Liver (tissue), 3 donors: ENCODE measurements around the gene STUM.

ENCODE experiments used
- ATF3 ChIP-seq: IDR thresholded peaks from 2 replicates; pipeline ENCODE4 v1.6.1; 2016; ENCODE audit warnings: antibody characterized with exemption
- EGR1 ChIP-seq, 2 donors: IDR thresholded peaks; 2 replicates each; pipeline ENCODE4 v1.6.1; 2016 to 2018; ENCODE audit warnings: antibody characterized with exemption in 2 of 2, low read depth in 2 of 2
- FOXA1 ChIP-seq: IDR thresholded peaks from 2 replicates; pipeline ENCODE4 v1.6.1; 2016; ENCODE audit warnings: antibody characterized with exemption
- FOXA2 ChIP-seq: IDR thresholded peaks from 2 replicates; pipeline ENCODE4 v1.6.1; 2016; ENCODE audit warnings: antibody characterized with exemption
- GABPA ChIP-seq, 2 donors: IDR thresholded peaks in 1 of 2; conservative IDR thresholded peaks in 1 of 2; 2 replicates each; pipeline ENCODE4 v1.6.1; 2016; ENCODE audit warnings: antibody characterized with exemption in 2 of 2, mild to moderate bottlenecking in 1 of 2, moderate library complexity in 1 of 2
- HNF4G ChIP-seq: IDR thresholded peaks from 2 replicates; pipeline ENCODE4 v1.6.1; 2016; ENCODE audit warnings: antibody characterized with exemption
- JUND ChIP-seq, 2 donors: IDR thresholded peaks; 2 replicates each; pipeline ENCODE4 v1.6.1; 2016; ENCODE audit warnings: antibody characterized with exemption in 2 of 2
- MAX ChIP-seq: IDR thresholded peaks from 2 replicates; pipeline ENCODE4 v1.6.1; 2016; ENCODE audit warnings: antibody characterized with exemption
- NR2F2 ChIP-seq: IDR thresholded peaks from 2 replicates; pipeline ENCODE4 v1.6.1; 2016; ENCODE audit warnings: antibody characterized with exemption
- RAD21 ChIP-seq, 2 donors: IDR thresholded peaks; 2 replicates each; pipeline ENCODE4 v1.6.1; 2016; ENCODE audit warnings: antibody characterized with exemption in 2 of 2, mild to moderate bottlenecking in 2 of 2
- REST ChIP-seq: IDR thresholded peaks from 2 replicates; pipeline ENCODE4 v1.6.1; 2016; ENCODE audit warnings: antibody characterized with exemption, mild to moderate bottlenecking
- TAF1 ChIP-seq: conservative IDR thresholded peaks from 2 replicates; pipeline ENCODE4 v1.6.1; 2016; ENCODE audit warnings: antibody characterized with exemption, mild to moderate bottlenecking
- TF ChIP-seq, protein P1 (sequence below): fragments of 150-350 bp; IDR thresholded peaks from 2 replicates; pipeline ENCODE4 v1.5.1; 2017; ENCODE audit warnings: improper control_type of control experiment, low read depth, low read length; ENCODE audit not compliant: missing input control
- TF ChIP-seq, protein P2 (sequence below): IDR thresholded peaks from 2 replicates; pipeline ENCODE4 v1.6.1; 2016; ENCODE audit warnings: antibody characterized with exemption
- donor health status: healthy.
- donor health status: healthy.

GRCh38 chr1:226597616-226598454 is 49.3 kb downstream of the STUM start:
- TF ChIP-seq, protein P1, sequence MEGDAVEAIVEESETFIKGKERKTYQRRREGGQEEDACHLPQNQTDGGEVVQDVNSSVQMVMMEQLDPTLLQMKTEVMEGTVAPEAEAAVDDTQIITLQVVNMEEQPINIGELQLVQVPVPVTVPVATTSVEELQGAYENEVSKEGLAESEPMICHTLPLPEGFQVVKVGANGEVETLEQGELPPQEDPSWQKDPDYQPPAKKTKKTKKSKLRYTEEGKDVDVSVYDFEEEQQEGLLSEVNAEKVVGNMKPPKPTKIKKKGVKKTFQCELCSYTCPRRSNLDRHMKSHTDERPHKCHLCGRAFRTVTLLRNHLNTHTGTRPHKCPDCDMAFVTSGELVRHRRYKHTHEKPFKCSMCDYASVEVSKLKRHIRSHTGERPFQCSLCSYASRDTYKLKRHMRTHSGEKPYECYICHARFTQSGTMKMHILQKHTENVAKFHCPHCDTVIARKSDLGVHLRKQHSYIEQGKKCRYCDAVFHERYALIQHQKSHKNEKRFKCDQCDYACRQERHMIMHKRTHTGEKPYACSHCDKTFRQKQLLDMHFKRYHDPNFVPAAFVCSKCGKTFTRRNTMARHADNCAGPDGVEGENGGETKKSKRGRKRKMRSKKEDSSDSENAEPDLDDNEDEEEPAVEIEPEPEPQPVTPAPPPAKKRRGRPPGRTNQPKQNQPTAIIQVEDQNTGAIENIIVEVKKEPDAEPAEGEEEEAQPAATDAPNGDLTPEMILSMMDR = no peak
- TF ChIP-seq GABPA (IDR thresholded peaks at IDR 0.05 in 1 of 2, conservative IDR thresholded peaks at IDR 0.05 in 1 of 2) (no peak), TAF1 (no peak), RAD21 (IDR thresholded peaks at IDR 0.05) (no peak), HNF4G (no peak), ATF3 (no peak), FOXA1 (no peak), EGR1 (IDR thresholded peaks at IDR 0.05; ENCODE audit: low read depth in 2 of 2) (no peak), MAX (no peak), REST (no peak), FOXA2 (no peak), JUND (IDR thresholded peaks at IDR 0.05) (no peak), NR2F2 (no peak)
- TF ChIP-seq, protein P2, sequence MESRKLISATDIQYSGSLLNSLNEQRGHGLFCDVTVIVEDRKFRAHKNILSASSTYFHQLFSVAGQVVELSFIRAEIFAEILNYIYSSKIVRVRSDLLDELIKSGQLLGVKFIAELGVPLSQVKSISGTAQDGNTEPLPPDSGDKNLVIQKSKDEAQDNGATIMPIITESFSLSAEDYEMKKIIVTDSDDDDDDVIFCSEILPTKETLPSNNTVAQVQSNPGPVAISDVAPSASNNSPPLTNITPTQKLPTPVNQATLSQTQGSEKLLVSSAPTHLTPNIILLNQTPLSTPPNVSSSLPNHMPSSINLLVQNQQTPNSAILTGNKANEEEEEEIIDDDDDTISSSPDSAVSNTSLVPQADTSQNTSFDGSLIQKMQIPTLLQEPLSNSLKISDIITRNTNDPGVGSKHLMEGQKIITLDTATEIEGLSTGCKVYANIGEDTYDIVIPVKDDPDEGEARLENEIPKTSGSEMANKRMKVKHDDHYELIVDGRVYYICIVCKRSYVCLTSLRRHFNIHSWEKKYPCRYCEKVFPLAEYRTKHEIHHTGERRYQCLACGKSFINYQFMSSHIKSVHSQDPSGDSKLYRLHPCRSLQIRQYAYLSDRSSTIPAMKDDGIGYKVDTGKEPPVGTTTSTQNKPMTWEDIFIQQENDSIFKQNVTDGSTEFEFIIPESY = no peak
